SJSA1 (cell line): ENCODE results near the gene HPRT1. TPM values are rescaled to one million over a fixed set of nuclear protein-coding genes. Genes with fewer than 3 reads are reported as not detected.
A peak's percentile ranks its signal among the peaks of the same experiment; 100 is the strongest.
"Not testable (repeated sequence)": the region's sequence is repeated elsewhere in the genome, so short reads cannot be mapped to it uniquely, and the experiment has no call there.

Experiments
- DNase-seq, 2 experiments: peaks; one replicate each; pipeline ENCODE4 v3.0.0-alpha.2; 2015 to 2020; ENCODE audit warnings: low spot score in 2 of 2, low read depth in 1 of 2
- H3K27ac ChIP-seq: fragments of 250-450 bp; sonication (Bioruptor Pico); 2 replicates; pipeline ENCODE4 v1.5.1; 2020; ENCODE audit warnings: mild to moderate bottlenecking, moderate library complexity
- H3K27me3 ChIP-seq: fragments of 250-450 bp; sonication (Bioruptor Pico); replicated peaks from 2 replicates; pipeline ENCODE4 v1.5.1; 2020; ENCODE audit warnings: mild to moderate bottlenecking, moderate library complexity
- H3K36me3 ChIP-seq: fragments of 250-450 bp; sonication (Bioruptor Pico); 2 replicates; pipeline ENCODE4 v1.5.1; 2020; ENCODE audit warnings: mild to moderate bottlenecking
- H3K4me1 ChIP-seq: fragments of 250-450 bp; sonication (Bioruptor Pico); replicated peaks from 2 replicates; pipeline ENCODE4 v1.6.1; 2021; ENCODE audit warnings: mild to moderate bottlenecking
- H3K4me3 ChIP-seq: fragments of 250-450 bp; sonication (Bioruptor Pico); 2 replicates; pipeline ENCODE4 v1.5.1; 2020; ENCODE audit warnings: mild to moderate bottlenecking
- H3K9me3 ChIP-seq: fragments of 250-450 bp; sonication (Bioruptor Pico); replicated peaks from 2 replicates; pipeline ENCODE4 v1.5.1; 2020; ENCODE audit warnings: mild to moderate bottlenecking
- total RNA-seq: library from RNA; depleted of rRNA; stranded (reverse); fragments of >200 nt; shearing (Covaris generic); gene quantifications from 2 replicates; pipeline ENCODE4 v1.2.3, GENCODE V29; 2014

HPRT1 gene
- total RNA-seq, 1 experiment from 2014 or later, result 21.4 TPM

DNA sequence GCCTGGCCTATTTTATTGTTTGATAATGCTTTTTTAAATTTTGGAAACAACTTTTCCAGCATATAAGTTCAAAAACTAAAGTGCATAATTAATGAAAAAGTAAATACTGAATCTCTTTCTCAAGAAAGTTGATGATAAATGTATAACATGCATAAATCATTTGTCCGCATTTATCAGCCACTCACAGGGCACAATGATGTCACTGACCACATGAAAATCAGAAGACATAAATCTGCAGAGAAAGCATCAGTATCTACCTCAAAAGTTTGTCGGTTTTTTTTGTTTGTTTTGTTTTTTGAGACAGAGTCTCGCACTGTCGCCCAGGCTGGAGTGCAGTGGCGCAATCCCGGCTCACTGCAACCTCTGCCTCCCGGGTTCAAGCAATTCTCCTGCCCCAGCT is 5.5 kb upstream of the HPRT1 start:
- H3K4me1 ChIP-seq, result 0 out of 2 replicates have a peak, but pooled peaks cover under 1% of the 10 kb centered on the region
- no peaks in the 10 kb centered on the region for H3K27me3 ChIP-seq
- no peak for DNase-seq
- H3K36me3 ChIP-seq, result no peaks in the 10 kb centered on the region
- H3K4me3 ChIP-seq, result no peak overlapping the region
- H3K27ac ChIP-seq, result no peak overlapping the region
- H3K9me3 ChIP-seq, result no peaks in the 10 kb centered on the region

DNA sequence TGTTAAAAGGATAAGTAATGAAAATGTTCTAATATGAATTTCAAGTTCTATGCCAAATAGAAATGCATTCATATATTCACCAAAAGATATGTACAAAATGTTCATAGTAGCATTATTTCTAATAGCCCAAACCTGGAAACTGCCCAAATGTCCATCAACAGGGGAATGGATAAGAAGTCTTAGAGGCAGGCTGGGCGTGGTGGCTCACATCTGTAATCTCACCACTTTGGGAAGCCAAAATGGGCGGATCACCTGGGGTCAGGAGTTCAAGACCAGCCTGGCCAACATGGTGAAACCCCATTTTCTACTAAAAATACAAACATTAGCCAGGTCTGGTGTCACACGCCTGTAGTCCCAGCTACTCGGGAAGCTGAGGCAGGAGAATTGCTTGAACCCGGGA is 2.3 kb upstream of the HPRT1 start:
- H3K4me3 ChIP-seq, result no peak overlapping the region
- no peaks in the 10 kb centered on the region for H3K9me3 ChIP-seq
- no peaks in the 10 kb centered on the region for H3K27me3 ChIP-seq
- DNase-seq, result no peak
- peaks cover 3% of the 10 kb centered on the region for H3K36me3 ChIP-seq
- H3K27ac ChIP-seq, result no peak overlapping the region
- H3K4me1 ChIP-seq, result peaks cover 3% of the 10 kb centered on the region; the same call in 1 of the 2 replicates

DNA sequence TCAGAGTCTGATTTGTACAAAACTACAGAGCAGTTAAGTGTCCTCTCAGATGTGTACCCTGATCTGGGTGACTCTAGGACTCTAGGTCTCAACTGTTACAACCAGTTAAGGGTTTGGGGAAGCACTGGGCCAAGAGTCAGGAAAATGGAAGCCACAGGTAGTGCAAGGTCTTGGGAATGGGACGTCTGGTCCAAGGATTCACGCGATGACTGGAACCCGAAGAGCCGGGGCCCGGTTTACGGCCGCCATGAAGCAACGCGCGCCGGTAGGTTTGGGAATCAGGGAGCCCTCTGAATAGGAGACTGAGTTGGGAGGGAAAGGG is 321 bp upstream of the HPRT1 start:
- H3K4me3 ChIP-seq, result peak overlapping the region; percentile 94
- no peaks in the 10 kb centered on the region for H3K9me3 ChIP-seq
- H3K27ac ChIP-seq, result no peak overlapping the region
- H3K27me3 ChIP-seq, result no peaks in the 10 kb centered on the region
- peak in 1 of 2 experiments; percentile 31 for DNase-seq
- peaks cover 3% of the 10 kb centered on the region; the same call in 1 of the 2 replicates for H3K4me1 ChIP-seq
- peaks cover 3% of the 10 kb centered on the region for H3K36me3 ChIP-seq

DNA sequence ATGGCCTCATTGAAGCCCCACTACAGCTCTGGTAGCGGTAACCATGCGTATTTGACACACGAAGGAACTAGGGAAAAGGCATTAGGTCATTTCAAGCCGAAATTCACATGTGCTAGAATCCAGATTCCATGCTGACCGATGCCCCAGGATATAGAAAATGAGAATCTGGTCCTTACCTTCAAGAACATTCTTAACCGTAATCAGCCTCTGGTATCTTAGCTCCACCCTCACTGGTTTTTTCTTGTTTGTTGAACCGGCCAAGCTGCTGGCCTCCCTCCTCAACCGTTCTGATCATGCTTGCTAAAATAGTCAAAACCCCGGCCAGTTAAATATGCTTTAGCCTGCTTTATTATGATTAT is 876 bp downstream of the HPRT1 start:
- Histone ChIP-seq H3K27me3 (no peaks in the 10 kb centered on the region), H3K4me3 (peak overlapping the region; percentile 94), H3K9me3 (no peaks in the 10 kb centered on the region), H3K4me1 (peaks cover 3% of the 10 kb centered on the region; the same call in 1 of the 2 replicates), H3K27ac (peak overlapping the region; percentile 80), H3K36me3 (peaks cover 3% of the 10 kb centered on the region)
- peak in 1 of 2 experiments; percentile 9 for DNase-seq

DNA sequence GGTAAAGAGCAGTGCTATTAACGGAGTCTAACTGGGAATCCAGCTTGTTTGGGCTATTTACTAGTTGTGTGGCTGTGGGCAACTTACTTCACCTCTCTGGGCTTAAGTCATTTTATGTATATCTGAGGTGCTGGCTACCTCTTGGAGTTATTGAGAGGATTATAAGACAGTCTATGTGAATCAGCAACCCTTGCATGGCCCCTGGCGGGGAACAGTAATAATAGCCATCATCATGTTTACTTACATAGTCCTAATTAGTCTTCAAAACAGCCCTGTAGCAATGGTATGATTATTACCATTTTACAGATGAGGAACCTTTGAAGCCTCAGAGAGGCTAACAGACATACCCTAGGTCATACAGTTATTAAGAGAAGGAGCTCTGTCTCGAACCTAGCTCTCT is 1.5 kb downstream of the HPRT1 start:
- DNase-seq, result no peak
- Histone ChIP-seq H3K4me1 (peaks cover 3% of the 10 kb centered on the region; the same call in 1 of the 2 replicates), H3K9me3 (no peaks in the 10 kb centered on the region), H3K27me3 (no peaks in the 10 kb centered on the region), H3K4me3 (no peak overlapping the region), H3K27ac (no peak overlapping the region), H3K36me3 (peaks cover 3% of the 10 kb centered on the region)

DNA sequence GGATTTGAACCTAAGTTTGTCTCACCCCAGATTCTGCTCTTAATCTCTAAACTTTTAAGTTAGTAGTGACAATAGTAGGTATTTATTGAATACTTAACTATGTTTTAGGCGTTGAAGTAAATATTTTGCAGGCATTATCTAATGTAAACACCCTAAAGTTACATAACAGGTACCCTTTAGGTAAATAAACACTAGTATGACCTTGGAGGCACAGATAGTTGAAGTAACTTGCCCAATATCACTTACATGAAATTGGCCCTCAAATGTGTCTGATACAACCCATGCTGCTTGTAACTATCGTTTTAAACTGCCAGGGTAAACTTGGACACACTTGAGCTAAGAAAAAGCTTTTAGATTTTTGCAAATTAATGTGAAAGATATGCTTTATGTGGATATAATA is 3.0 kb downstream of the HPRT1 start:
- Histone ChIP-seq H3K9me3 (no peaks in the 10 kb centered on the region), H3K36me3 (peaks cover 3% of the 10 kb centered on the region), H3K4me3 (no peak overlapping the region), H3K27ac (no peak overlapping the region), H3K27me3 (no peaks in the 10 kb centered on the region), H3K4me1 (peaks cover 3% of the 10 kb centered on the region; the same call in 1 of the 2 replicates)
- no peak for DNase-seq

DNA sequence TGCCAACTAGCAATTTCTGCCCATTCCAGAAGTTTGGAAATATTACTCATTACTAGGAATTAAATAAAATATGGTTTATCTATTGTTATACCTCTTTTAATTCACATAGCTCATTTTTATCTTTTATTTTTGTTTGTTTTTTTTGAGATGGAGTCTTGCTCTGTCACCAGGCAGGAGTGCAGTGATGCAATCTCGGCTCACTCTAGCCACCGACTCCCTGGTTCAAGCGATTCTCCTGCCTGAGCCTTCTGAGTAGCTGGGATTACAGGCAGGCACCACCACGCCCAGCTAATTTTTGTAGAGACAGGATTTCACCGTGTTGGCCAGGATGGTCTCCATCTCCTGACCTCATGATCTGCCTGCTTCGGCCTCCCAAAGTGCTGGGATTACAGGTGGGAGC is 4.5 kb downstream of the HPRT1 start:
- not testable (repeated sequence) for H3K4me3 ChIP-seq, H3K9me3 ChIP-seq, H3K36me3 ChIP-seq, H3K4me1 ChIP-seq, DNase-seq, H3K27ac ChIP-seq, H3K27me3 ChIP-seq

DNA sequence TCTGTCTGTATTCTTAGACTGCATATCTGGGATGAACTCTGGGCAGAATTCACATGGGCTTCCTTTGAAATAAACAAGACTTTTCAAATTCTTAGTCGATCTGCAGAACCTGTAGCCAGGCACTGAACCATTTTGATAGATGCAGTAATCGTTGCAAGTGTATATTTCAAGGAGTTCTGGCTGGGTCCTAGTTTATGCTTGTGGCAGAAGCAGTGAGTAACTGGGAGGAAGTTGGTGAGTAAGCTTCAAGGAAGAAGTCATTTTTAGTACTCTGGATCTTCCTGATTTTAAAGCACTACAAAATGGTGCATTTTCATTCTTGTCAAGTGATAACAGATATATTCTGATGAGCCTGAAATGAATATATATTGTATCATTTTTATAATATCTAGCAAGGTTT is 9.5 kb downstream of the HPRT1 start:
- no peak overlapping the region for H3K4me3 ChIP-seq
- H3K27me3 ChIP-seq, result no peaks in the 10 kb centered on the region
- H3K9me3 ChIP-seq, result no peaks in the 10 kb centered on the region
- no peak overlapping the region for H3K27ac ChIP-seq
- H3K36me3 ChIP-seq, result no peaks in the 10 kb centered on the region
- DNase-seq, result no peak
- no peaks in the 10 kb centered on the region for H3K4me1 ChIP-seq

DNA sequence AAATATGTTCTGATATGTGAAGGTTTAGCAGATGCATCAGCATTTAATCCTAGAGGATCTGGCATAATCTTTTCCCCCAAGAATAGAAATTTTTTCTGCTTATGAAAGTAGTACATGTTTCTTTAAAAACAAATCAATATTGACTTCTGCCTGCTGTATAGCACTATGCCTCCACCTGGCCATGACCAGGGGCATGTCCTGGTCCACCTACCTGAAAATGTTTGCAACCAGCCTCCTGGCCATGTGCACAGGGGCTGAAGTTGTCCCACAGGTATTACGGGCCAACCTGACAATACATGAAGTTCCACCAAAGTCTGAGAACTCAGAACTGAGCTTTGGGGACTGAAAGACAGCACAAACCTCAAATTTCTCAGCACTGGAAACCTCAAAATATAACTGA is 10.0 kb downstream of the HPRT1 start:
- Histone ChIP-seq H3K27ac (no peak overlapping the region), H3K9me3 (no peaks in the 10 kb centered on the region), H3K27me3 (no peaks in the 10 kb centered on the region), H3K36me3 (no peaks in the 10 kb centered on the region), H3K4me1 (no peaks in the 10 kb centered on the region), H3K4me3 (no peak overlapping the region)
- DNase-seq, result no peak

DNA sequence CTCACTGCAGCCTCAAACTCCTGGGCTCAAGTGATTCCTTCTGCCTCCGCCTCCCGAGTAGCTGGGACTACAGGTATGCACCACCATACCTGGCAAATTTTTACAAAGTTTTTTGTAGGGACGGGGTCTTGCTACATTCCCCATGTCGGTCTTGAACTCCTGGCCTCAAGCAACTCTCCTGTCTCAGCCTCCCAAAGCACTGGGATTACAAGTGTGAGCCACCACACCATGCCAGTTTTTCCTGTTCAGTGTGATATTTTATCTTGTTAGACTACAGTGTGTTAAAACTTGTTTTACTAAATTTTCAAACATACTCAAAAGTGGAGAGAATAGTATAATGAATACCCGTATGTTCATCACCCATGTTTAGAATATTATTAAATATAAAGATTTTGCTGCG is 12.1 kb downstream of the HPRT1 start:
- Histone ChIP-seq H3K36me3 (peaks cover 8% of the 10 kb centered on the region), H3K4me1 (no peaks in the 10 kb centered on the region), H3K27ac (no peak overlapping the region), H3K9me3 (no peaks in the 10 kb centered on the region), H3K4me3 (no peak overlapping the region), H3K27me3 (no peaks in the 10 kb centered on the region)
- DNase-seq, result no peak

DNA sequence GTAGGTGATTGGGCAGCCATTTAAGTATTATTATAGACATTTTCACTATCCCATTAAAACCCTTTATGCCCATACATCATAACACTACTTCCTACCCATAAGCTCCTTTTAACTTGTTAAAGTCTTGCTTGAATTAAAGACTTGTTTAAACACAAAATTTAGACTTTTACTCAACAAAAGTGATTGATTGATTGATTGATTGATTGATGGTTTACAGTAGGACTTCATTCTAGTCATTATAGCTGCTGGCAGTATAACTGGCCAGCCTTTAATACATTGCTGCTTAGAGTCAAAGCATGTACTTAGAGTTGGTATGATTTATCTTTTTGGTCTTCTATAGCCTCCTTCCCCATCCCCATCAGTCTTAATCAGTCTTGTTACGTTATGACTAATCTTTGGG is 16.3 kb downstream of the HPRT1 start:
- DNase-seq, result no peak
- peaks cover 8% of the 10 kb centered on the region for H3K36me3 ChIP-seq
- H3K27ac ChIP-seq, result no peak overlapping the region
- H3K4me1 ChIP-seq, result no peaks in the 10 kb centered on the region
- no peaks in the 10 kb centered on the region for H3K9me3 ChIP-seq
- H3K4me3 ChIP-seq, result no peak overlapping the region
- no peaks in the 10 kb centered on the region for H3K27me3 ChIP-seq

DNA sequence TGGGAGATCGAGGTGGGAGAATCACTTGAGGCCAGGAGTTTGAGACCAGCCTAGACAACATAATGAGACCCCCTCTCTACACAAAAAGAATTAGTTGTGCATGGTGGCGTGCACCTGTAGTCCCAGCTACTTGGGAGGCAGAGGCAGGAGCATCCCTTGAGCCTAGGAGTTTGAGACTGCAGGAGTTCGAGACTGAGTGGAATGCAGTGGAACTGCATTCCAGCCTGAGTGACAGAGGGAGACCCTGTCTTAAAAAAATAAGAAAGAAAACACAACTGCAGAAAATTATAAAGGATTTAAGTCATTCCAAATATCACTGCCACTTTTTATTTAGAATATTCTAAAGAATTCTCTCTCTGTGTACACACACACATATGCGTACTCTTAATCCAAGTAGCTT is 18.4 kb downstream of the HPRT1 start:
- Histone ChIP-seq H3K4me3 (no peak overlapping the region), H3K9me3 (no peaks in the 10 kb centered on the region), H3K27ac (no peak overlapping the region), H3K27me3 (no peaks in the 10 kb centered on the region), H3K36me3 (peaks cover 8% of the 10 kb centered on the region), H3K4me1 (no peaks in the 10 kb centered on the region)
- no peak for DNase-seq

DNA sequence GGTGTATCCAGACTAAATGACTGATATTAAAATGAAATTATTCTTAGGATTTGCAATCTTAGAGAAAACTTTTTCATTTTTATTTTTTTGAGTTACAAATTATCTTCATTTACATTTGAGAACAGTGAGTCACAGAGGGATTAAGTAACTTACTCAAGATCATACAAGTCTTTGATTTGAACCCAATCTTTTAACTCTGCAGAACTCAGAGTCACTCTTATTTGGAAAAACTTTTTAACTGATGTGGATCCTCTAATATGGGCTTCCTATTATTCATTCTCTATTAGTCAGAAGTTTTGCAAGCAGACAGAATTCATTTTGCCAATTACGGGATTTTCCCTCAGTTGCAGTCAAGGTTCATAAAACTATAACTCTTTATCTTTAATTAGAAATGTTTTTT is 20.1 kb downstream of the HPRT1 start:
- H3K36me3 ChIP-seq, result peaks cover 12% of the 10 kb centered on the region
- H3K4me3 ChIP-seq, result no peak overlapping the region
- no peak overlapping the region for H3K27ac ChIP-seq
- H3K9me3 ChIP-seq, result no peaks in the 10 kb centered on the region
- H3K4me1 ChIP-seq, result no peaks in the 10 kb centered on the region
- no peaks in the 10 kb centered on the region for H3K27me3 ChIP-seq
- DNase-seq, result no peak

DNA sequence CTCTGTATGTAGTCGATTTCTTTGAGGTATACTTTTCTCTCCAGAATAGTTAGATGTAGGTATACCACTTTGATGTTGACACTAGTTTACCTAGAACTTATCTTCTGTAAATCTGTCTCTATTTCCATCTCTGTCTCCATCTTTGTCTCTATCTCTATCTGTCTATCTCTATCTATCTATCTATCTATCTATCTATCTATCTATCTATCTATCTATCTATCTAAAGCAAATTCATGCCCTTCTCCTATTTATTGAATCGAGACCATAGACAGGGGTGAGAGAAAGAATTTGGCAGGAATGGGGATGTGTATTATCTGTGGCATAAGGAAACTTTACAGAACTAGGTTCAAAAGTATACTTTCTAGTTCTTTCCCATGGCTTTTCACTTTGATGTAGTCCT is 21.4 kb downstream of the HPRT1 start:
- Histone ChIP-seq H3K4me3 (no peak overlapping the region), H3K27me3 (no peaks in the 10 kb centered on the region), H3K36me3 (peaks cover 6% of the 10 kb centered on the region), H3K4me1 (no peaks in the 10 kb centered on the region), H3K9me3 (no peaks in the 10 kb centered on the region), H3K27ac (no peak overlapping the region)
- no peak for DNase-seq

DNA sequence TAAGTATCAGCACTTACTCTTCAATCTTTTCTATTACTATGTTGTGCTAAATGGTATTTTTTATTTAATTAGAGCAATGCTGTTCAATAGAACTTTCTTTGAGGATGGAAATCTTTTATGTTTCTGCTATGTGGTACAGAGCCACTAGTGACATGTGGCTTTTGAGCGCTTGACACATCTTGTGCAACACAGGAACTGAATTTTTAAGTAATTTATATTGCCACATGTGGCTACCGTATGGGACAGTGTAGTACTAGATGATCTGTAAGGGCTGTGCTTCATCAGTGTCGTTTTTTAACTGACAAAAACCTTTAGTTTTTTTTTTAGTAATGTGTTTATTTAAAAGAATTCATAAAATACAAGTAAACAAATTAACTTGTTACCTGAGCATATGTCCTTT is 22.4 kb downstream of the HPRT1 start:
- Histone ChIP-seq H3K9me3 (no peaks in the 10 kb centered on the region), H3K27me3 (no peaks in the 10 kb centered on the region), H3K4me1 (no peaks in the 10 kb centered on the region), H3K36me3 (0 out of 2 replicates have a peak, but pooled peaks cover 4% of the 10 kb centered on the region), H3K4me3 (no peak overlapping the region), H3K27ac (no peak overlapping the region)
- DNase-seq, result no peak
